Measurements from ENCODE around the gene BSCL2.

DNA sequence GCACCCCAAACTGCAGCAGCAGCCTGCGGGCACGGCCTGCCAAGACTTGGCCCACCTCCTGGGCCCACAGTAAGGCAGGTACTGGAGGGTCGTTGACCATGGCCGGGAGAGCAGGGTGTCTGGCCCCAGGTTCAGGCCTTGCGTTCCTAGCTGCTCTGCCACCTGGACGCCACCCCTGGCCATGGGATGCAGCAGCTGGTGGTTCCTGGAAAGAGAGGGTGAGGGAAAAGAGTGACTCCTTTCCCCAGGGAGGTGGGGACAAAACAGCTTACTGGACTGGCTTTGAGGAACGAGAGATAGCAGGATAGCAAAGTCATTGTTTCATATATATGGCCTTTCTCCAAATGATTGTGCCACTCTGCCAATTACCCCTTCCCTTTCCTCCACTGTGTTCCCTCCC is 1.8 kb downstream of the BSCL2 start:
- TF ChIP-seq POLR2AphosphoS5 (IDR thresholded peaks at IDR 0.05; ENCODE audit: low read depth, low read length): no peak
- TF ChIP-seq SIN3A (IDR thresholded peaks at IDR 0.05; ENCODE audit: borderline replicate concordance, insufficient read depth, low read depth, low read length): no peak
- TF ChIP-seq, protein P1, sequence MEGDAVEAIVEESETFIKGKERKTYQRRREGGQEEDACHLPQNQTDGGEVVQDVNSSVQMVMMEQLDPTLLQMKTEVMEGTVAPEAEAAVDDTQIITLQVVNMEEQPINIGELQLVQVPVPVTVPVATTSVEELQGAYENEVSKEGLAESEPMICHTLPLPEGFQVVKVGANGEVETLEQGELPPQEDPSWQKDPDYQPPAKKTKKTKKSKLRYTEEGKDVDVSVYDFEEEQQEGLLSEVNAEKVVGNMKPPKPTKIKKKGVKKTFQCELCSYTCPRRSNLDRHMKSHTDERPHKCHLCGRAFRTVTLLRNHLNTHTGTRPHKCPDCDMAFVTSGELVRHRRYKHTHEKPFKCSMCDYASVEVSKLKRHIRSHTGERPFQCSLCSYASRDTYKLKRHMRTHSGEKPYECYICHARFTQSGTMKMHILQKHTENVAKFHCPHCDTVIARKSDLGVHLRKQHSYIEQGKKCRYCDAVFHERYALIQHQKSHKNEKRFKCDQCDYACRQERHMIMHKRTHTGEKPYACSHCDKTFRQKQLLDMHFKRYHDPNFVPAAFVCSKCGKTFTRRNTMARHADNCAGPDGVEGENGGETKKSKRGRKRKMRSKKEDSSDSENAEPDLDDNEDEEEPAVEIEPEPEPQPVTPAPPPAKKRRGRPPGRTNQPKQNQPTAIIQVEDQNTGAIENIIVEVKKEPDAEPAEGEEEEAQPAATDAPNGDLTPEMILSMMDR (IDR thresholded peaks at IDR 0.05): no peak
- TF ChIP-seq TCF7L2 (IDR thresholded peaks at IDR 0.05; ENCODE audit: low read depth, low read length): no peak

Measured in Panc1 (cell line).